ENCODE results near the gene KCNA10.

- TF ChIP-seq CTCF (IDR thresholded peaks at IDR 0.05; ENCODE audit: insufficient read depth, low read depth, low read length) = no peak
- no peak for TF ChIP-seq EZH2 (IDR thresholded peaks at IDR 0.05; ENCODE audit: insufficient read depth, low read length)
Measured at GRCh38 chr1:110547017-110547416, 28.0 kb upstream of the KCNA10 start.

Measured in astrocyte (in vitro differentiated cells and primary cell).